H1 (cell line): ENCODE results near the gene PGM3. TPM values are rescaled to one million over a fixed set of nuclear protein-coding genes. Genes with fewer than 3 reads are reported as not detected.

Source experiments
- CTCF ChIA-PET: fragments of 300-600 bp; sonication (Branson Sonifier 250); formaldehyde crosslinking; loops from one replicate; lab custom pipeline; 2021; ENCODE audit not compliant: partially characterized antibody; lab: Charles Lee
- POLR2A ChIA-PET: fragments of 300-600 bp; sonication (Branson Sonifier 250); formaldehyde crosslinking; loops from one replicate; lab custom pipeline; 2021; ENCODE audit warnings: inconsistent platforms; ENCODE audit not compliant: partially characterized antibody; lab: Charles Lee
- DNase-seq, 2 experiments: peaks; one replicate each; pipeline versions ENCODE4 v3.0.0 to v3.0.0-alpha.2; 2010 to 2022; ENCODE audit warnings: low spot score in 2 of 2, low read depth in 1 of 2, mixed read lengths in 1 of 2
- FAIRE-seq: peaks from 2 replicates; lab custom pipeline; 2011; peaks lifted over from hg19 to GRCh38; lab: Jason Lieb, UNC
- H2AFZ ChIP-seq: 2 replicates; pipeline ENCODE4 v1.8.1; 2012; ENCODE audit warnings: low read length, inconsistent platforms
- H2AK5ac ChIP-seq: 2 replicates; pipeline ENCODE4 v1.6.1; 2013; ENCODE audit warnings: low read depth, low read length
- H2BK120ac ChIP-seq: replicated peaks from 2 replicates; pipeline ENCODE3; 2013; ENCODE audit warnings: low read depth, low read length, inconsistent platforms
- H2BK12ac ChIP-seq: 2 replicates; pipeline ENCODE4 v1.6.1; 2013; ENCODE audit warnings: low read depth, low read length
- H2BK15ac ChIP-seq: 2 replicates; pipeline ENCODE4 v1.6.1; 2013; ENCODE audit warnings: low read length
- H2BK20ac ChIP-seq: 2 replicates; pipeline ENCODE4 v1.6.1; 2013; ENCODE audit warnings: low read length
- H2BK5ac ChIP-seq: 2 replicates; pipeline ENCODE4 v1.6.1; 2013; ENCODE audit warnings: low read depth, low read length
- H3K14ac ChIP-seq: 2 replicates; pipeline ENCODE4 v1.6.1; 2013; ENCODE audit warnings: inconsistent platforms; ENCODE audit not compliant: insufficient read length
- H3K18ac ChIP-seq: 2 replicates; pipeline ENCODE4 v1.6.1; 2013; ENCODE audit warnings: low read length; ENCODE audit errors: extremely low read depth
- H3K23ac ChIP-seq: 2 replicates; pipeline ENCODE4 v1.6.1; 2013; ENCODE audit warnings: inconsistent platforms; ENCODE audit not compliant: insufficient read length
- H3K23me2 ChIP-seq: 2 replicates; pipeline ENCODE4 v1.6.1; 2013; ENCODE audit warnings: low read depth, low read length
- H3K27ac ChIP-seq: 2 replicates; pipeline ENCODE4 v1.6.1; 2011; ENCODE audit warnings: low read depth, low read length, inconsistent platforms
- H3K27me3 ChIP-seq, 4 experiments: replicated peaks in 1 of 4; 1 replicate in 1 of 4; 2 replicates in 3 of 4; pipeline versions ENCODE4 v1.6.1 to v1.8.1; 2011 to 2013; ENCODE audit warnings: low read length in 3 of 4, mild to moderate bottlenecking in 3 of 4, inconsistent platforms in 2 of 4, mixed read lengths in 2 of 4, moderate library complexity in 1 of 4; ENCODE audit not compliant: control insufficient read depth in 3 of 4, insufficient read depth in 3 of 4; ENCODE audit errors: extremely low read depth in 1 of 4
- H3K36me3 ChIP-seq, 4 experiments: 2 replicates each; pipeline versions ENCODE4 v1.6.1 to v1.8.1; 2011 to 2013; ENCODE audit warnings: mild to moderate bottlenecking in 4 of 4, low read length in 3 of 4, moderate library complexity in 2 of 4, control low read depth in 1 of 4, inconsistent platforms in 1 of 4; ENCODE audit not compliant: insufficient read depth in 4 of 4, control insufficient read depth in 2 of 4
- H3K4ac ChIP-seq: replicated peaks from 2 replicates; pipeline ENCODE3; 2013; ENCODE audit warnings: low read length, low read depth, mixed read lengths, inconsistent platforms; ENCODE audit not compliant: insufficient read length
- H3K4me1 ChIP-seq, 4 experiments: replicated peaks in 1 of 4; 1 replicate in 1 of 4; 2 replicates in 3 of 4; pipeline versions ENCODE4 v1.6.1 to v1.8.1; 2011 to 2013; ENCODE audit warnings: low read length in 3 of 4, inconsistent platforms in 2 of 4, mixed read lengths in 1 of 4; ENCODE audit not compliant: insufficient read depth in 4 of 4, control insufficient read depth in 3 of 4
- H3K4me2 ChIP-seq, 2 experiments: 2 replicates each; pipeline versions ENCODE4 v1.6.1 to v1.8.1; 2011 to 2013; ENCODE audit warnings: low read depth in 2 of 2, low read length in 2 of 2, control low read depth in 1 of 2, inconsistent platforms in 1 of 2, mild to moderate bottlenecking in 1 of 2; ENCODE audit not compliant: insufficient read depth in 1 of 2
- H3K4me3 ChIP-seq, 4 experiments: fragments of 200-600, 300-600 bp in 1 of 4; sonication (generic), shearing (Covaris generic), sonication (Bioruptor Twin) in 1 of 4; 2 replicates each; pipeline versions ENCODE4 v1.5.1 to v1.8.1; 2011 to 2016; ENCODE audit warnings: low read length in 4 of 4, low read depth in 3 of 4, control low read depth in 2 of 4, inconsistent platforms in 2 of 4, mild to moderate bottlenecking in 2 of 4, mixed read lengths in 1 of 4, moderate library complexity in 1 of 4; ENCODE audit not compliant: insufficient read depth in 2 of 4; ENCODE audit errors: extremely low read depth in 1 of 4
- H3K56ac ChIP-seq: replicated peaks from 2 replicates; pipeline ENCODE3; 2013; ENCODE audit warnings: low read depth, mild to moderate bottlenecking, mixed read lengths, low read length, inconsistent platforms; ENCODE audit not compliant: insufficient read length
- H3K79me1 ChIP-seq: 2 replicates; pipeline ENCODE4 v1.6.1; 2013; ENCODE audit warnings: low read depth, low read length, control low read depth
- H3K79me2 ChIP-seq, 2 experiments: 2 replicates each; pipeline versions ENCODE4 v1.6.1 to v1.8.1; 2012 to 2013; ENCODE audit warnings: low read length in 2 of 2, mild to moderate bottlenecking in 2 of 2, inconsistent platforms in 1 of 2; ENCODE audit not compliant: insufficient read depth in 2 of 2, control insufficient read depth in 1 of 2
- H3K9ac ChIP-seq, 4 experiments: replicated peaks in 1 of 4; 1 replicate in 1 of 4; 2 replicates in 3 of 4; pipeline versions ENCODE4 v1.6.1 to v1.8.1; 2011 to 2013; ENCODE audit warnings: low read depth in 3 of 4, low read length in 3 of 4, control low read depth in 2 of 4, mild to moderate bottlenecking in 2 of 4, moderate library complexity in 2 of 4, inconsistent platforms in 1 of 4; ENCODE audit errors: extremely low read depth in 1 of 4
- H3K9me3 ChIP-seq, 2 experiments: 2 replicates each; pipeline versions ENCODE4 v1.6.1 to v1.8.1; 2012 to 2013; ENCODE audit warnings: mild to moderate bottlenecking in 2 of 2, moderate library complexity in 2 of 2, control low read depth in 1 of 2, inconsistent platforms in 1 of 2, low read depth in 1 of 2, low read length in 1 of 2, mixed read lengths in 1 of 2; ENCODE audit not compliant: insufficient read depth in 2 of 2
- H4K20me1 ChIP-seq, 2 experiments: replicated peaks in 1 of 2; 2 replicates each; pipeline versions ENCODE3 to v1.8.1; 2011 to 2013; ENCODE audit warnings: inconsistent platforms in 2 of 2, low read length in 2 of 2, mild to moderate bottlenecking in 1 of 2; ENCODE audit not compliant: insufficient read depth in 2 of 2, control insufficient read depth in 1 of 2
- H4K5ac ChIP-seq: 2 replicates; pipeline ENCODE4 v1.6.1; 2013; ENCODE audit warnings: low read length, low read depth, mixed read lengths, inconsistent platforms; ENCODE audit not compliant: insufficient read length
- H4K8ac ChIP-seq: 2 replicates; pipeline ENCODE4 v1.8.0; 2013; ENCODE audit warnings: mild to moderate bottlenecking, moderate library complexity, low read length, inconsistent platforms; ENCODE audit not compliant: insufficient read depth; ENCODE audit errors: extremely low read depth
- H4K91ac ChIP-seq: replicated peaks from 2 replicates; pipeline ENCODE3; 2013; ENCODE audit warnings: low read length, mixed read lengths, inconsistent platforms; ENCODE audit not compliant: insufficient read length
- BCL11A ChIP-seq, 2 experiments: IDR thresholded peaks; one replicate each; pipeline ENCODE4 v1.6.1; 2011; ENCODE audit warnings: low read depth in 2 of 2, low read length in 2 of 2, mild to moderate bottlenecking in 2 of 2
- CHD2 ChIP-seq: IDR thresholded peaks from 2 replicates; pipeline ENCODE4 v1.6.1; 2012; ENCODE audit warnings: low read length, improper control_type of control experiment
- CREB1 ChIP-seq: IDR thresholded peaks from 2 replicates; pipeline ENCODE4 v1.6.1; 2012; ENCODE audit warnings: inconsistent platforms
- CTCF ChIP-seq, 3 experiments: IDR thresholded peaks; 1 replicate in 2 of 3; 2 replicates in 1 of 3; pipeline versions ENCODE4 v1.5.1 to v1.6.1; 2011; ENCODE audit warnings: low read length in 3 of 3, mild to moderate bottlenecking in 3 of 3, inconsistent platforms in 2 of 3, low read depth in 1 of 3, moderate library complexity in 1 of 3; ENCODE audit not compliant: insufficient read depth in 1 of 3; ENCODE audit errors: control extremely low read depth in 1 of 3
- EP300 ChIP-seq, 2 experiments: IDR thresholded peaks; 1 replicate in 1 of 2; 2 replicates in 1 of 2; pipeline ENCODE4 v1.6.1; 2011 to 2012; ENCODE audit warnings: low read depth in 2 of 2, low read length in 2 of 2, mild to moderate bottlenecking in 2 of 2, borderline replicate concordance in 1 of 2, inconsistent platforms in 1 of 2, moderate library complexity in 1 of 2
- GTF2F1 ChIP-seq: IDR thresholded peaks from 2 replicates; pipeline ENCODE4 v1.6.1; 2012; ENCODE audit warnings: low read depth, low read length, improper control_type of control experiment, borderline replicate concordance
- SP1 ChIP-seq: IDR thresholded peaks from 2 replicates; pipeline ENCODE4 v1.6.1; 2011; ENCODE audit warnings: low read depth, low read length
- WGBS, 2 experiments: shearing (Covaris generic) in 1 of 2; methylation state at CpG; one replicate each; pipeline versions ENCODE4 v1.1.6 to v1.1.7; 2013 to 2015; ENCODE audit warnings: low lambda C conversion rate in 2 of 2, mixed read lengths in 2 of 2, inconsistent platforms in 1 of 2, low coverage in 1 of 2, missing lambda C conversion rate in 1 of 2; ENCODE audit not compliant: insufficient replicate concordance in 2 of 2, insufficient coverage in 1 of 2, insufficient read length in 1 of 2; ENCODE audit errors: extremely low coverage in 1 of 2, missing lambda C conversion rate in 1 of 2; 5-methylcytosine and 5-hydroxymethylcytosine counted together
- polyA plus RNA-seq, 7 experiments: library from polyadenylated mRNA; depleted of rRNA in 3 of 7; stranded (reverse) in 5 of 7; unstranded in 2 of 7; fragments of >200 nt in 5 of 7; fragments of 200-250 nt in 2 of 7; gene quantifications; 1 replicate in 5 of 7; 2 replicates in 1 of 7; 4 replicates in 1 of 7; pipeline versions ENCODE4 v1.2.1 to v1.2.3, GENCODE V29; 2011 to 2013; ENCODE audit warnings: missing spikeins in 2 of 7, mixed read lengths in 2 of 7
- total RNA-seq: library from RNA; stranded (reverse); fragmentation: NEBNext Ultra II Directional; extraction: Animal tissue kit (Norgen Biotek cat#: 25700); gene quantifications from 2 replicates; pipeline ENCODE4 v1.2.1, GENCODE V29; 2021

PGM3 gene
- total and polyA plus RNA-seq, 2 of the 8 experiments (the other 6 are each of a cell fraction or from before 2014, with no cell fraction given) = 14.5 to 60.5 TPM

- no peak for DNase-seq
- no peaks in the 10 kb centered on the region for H3K79me2 ChIP-seq
- no peak overlapping the region for H3K23ac ChIP-seq
- WGBS, 2 experiments = 100% methylated on average over 1 of the region's 1 CpG; no CpG with 5 or more reads in 1 of the 2 experiments
- no peaks in the 10 kb centered on the region for H3K9me3 ChIP-seq
- H3K14ac ChIP-seq = no peak overlapping the region
- no peak overlapping the region for H2BK15ac ChIP-seq
- TF ChIP-seq CREB1 = no peak
- no peak for TF ChIP-seq BCL11A (IDR thresholded peaks at IDR 0.05; ENCODE audit: low read depth in 2 of 2, low read length in 2 of 2)
- TF ChIP-seq SP1 = no peak
- TF ChIP-seq EP300 (IDR thresholded peaks at IDR 0.05; ENCODE audit: borderline replicate concordance in 1 of 2, low read depth in 2 of 2, low read length in 2 of 2) = no peak
- TF ChIP-seq CTCF (IDR thresholded peaks at IDR 0.05; ENCODE audit: control extremely low read depth in 1 of 3, insufficient read depth in 1 of 3, low read depth in 1 of 3, low read length in 3 of 3) = no peak
- TF ChIP-seq CHD2 = no peak
- no peak for TF ChIP-seq GTF2F1
- TF ChIP-seq, all 59 proteins: peak for 0
- H3K36me3 ChIP-seq = peaks cover 0 to 44% (median 9%) of the 10 kb centered on the region in 4 experiments; a peak in 5 of 8 replicates
- H4K8ac ChIP-seq = no peak overlapping the region
- no peak overlapping the region for H2BK12ac ChIP-seq
- H4K91ac ChIP-seq = no peak overlapping the region
- no peak overlapping the region for H3K56ac ChIP-seq
- H3K4me3 ChIP-seq = no peak overlapping the region
- H2BK20ac ChIP-seq = no peak overlapping the region
- no peak overlapping the region for H2BK5ac ChIP-seq
- H2AK5ac ChIP-seq = no peak overlapping the region
- no peaks in the 10 kb centered on the region for H4K20me1 ChIP-seq
- H2BK120ac ChIP-seq = no peak overlapping the region
- no peak for FAIRE-seq
- no peaks in the 10 kb centered on the region for H3K23me2 ChIP-seq
- H3K27ac ChIP-seq = no peak overlapping the region
- H3K4ac ChIP-seq = no peak overlapping the region
- no peak overlapping the region for H3K9ac ChIP-seq
- H3K27me3 ChIP-seq = peaks cover 0 to 1% (median 0%) of the 10 kb centered on the region in 4 experiments; a peak in 1 of 7 replicates
- no peak overlapping the region for H2AFZ ChIP-seq
- no peaks in the 10 kb centered on the region for H3K79me1 ChIP-seq
- H3K4me1 ChIP-seq = no peaks in the 10 kb centered on the region
- H3K18ac ChIP-seq = no peak overlapping the region
- no peak overlapping the region for H3K4me2 ChIP-seq
- ChIA-PET POLR2A (no interaction called here), CTCF (interaction anchor here (0.8 to 1.8 kb wide), 3 partner anchors 17 to 93 kb away, joined by 4 to 6 read pairs (median 5); partner anchors contain the start of gene DOP1A)
- no peak overlapping the region for H4K5ac ChIP-seq
Measured at GRCh38 chr6:83160167-83160566, 32.9 kb downstream of the PGM3 start.
